Smooth muscle cell (in vitro differentiated cells): ENCODE data around the gene MTFR1L. TPM values are rescaled to one million over a fixed set of nuclear protein-coding genes. Genes with fewer than 3 reads are reported as not detected.

Experiments used
- DNase-seq: peaks from one replicate; lab custom pipeline; 2025; ENCODE audit not compliant: unreplicated experiment; lab: John Stamatoyannopoulos, UW
- H2AFZ ChIP-seq: fragments of 200-600 bp; sonication (generic); 2 replicates; pipeline ENCODE4 v1.6.0; 2016; ENCODE audit warnings: antibody characterized with exemption, low read depth, mild to moderate bottlenecking
- H3F3A ChIP-seq: fragments of 200-600 bp; sonication (generic); 2 replicates; pipeline ENCODE4 v1.6.0; 2017; ENCODE audit warnings: antibody characterized with exemption, low read depth
- H3K27ac ChIP-seq: fragments of 200-600 bp; sonication (generic); 2 replicates; pipeline ENCODE4 v1.5.1; 2016; ENCODE audit warnings: low read depth, mild to moderate bottlenecking
- H3K27me3 ChIP-seq: fragments of 200-600 bp; sonication (generic); 2 replicates; pipeline ENCODE4 v1.6.1; 2016; ENCODE audit warnings: low read depth, mild to moderate bottlenecking
- H3K36me3 ChIP-seq: fragments of 200-600 bp; sonication (generic); 2 replicates; pipeline ENCODE4 v1.5.1; 2016; ENCODE audit warnings: low read depth
- H3K4me1 ChIP-seq: fragments of 200-600 bp; sonication (generic); 2 replicates; pipeline ENCODE4 v1.5.1; 2016; ENCODE audit warnings: low read depth
- H3K4me2 ChIP-seq: fragments of 200-600 bp; sonication (generic); 2 replicates; pipeline ENCODE4 v1.6.0; 2016; ENCODE audit warnings: mild to moderate bottlenecking
- H3K4me3 ChIP-seq: fragments of 200-600 bp; sonication (generic); 2 replicates; pipeline ENCODE4 v1.5.1; 2016; ENCODE audit warnings: mild to moderate bottlenecking
- H3K79me2 ChIP-seq: fragments of 200-600 bp; sonication (generic); 2 replicates; pipeline ENCODE4 v1.6.0; 2016; ENCODE audit warnings: low read depth, mild to moderate bottlenecking
- H3K9ac ChIP-seq: fragments of 200-600 bp; sonication (generic); 2 replicates; pipeline ENCODE4 v1.6.0; 2016; ENCODE audit warnings: low read depth
- H3K9me3 ChIP-seq: fragments of 200-600 bp; sonication (generic); replicated peaks from 2 replicates; pipeline ENCODE4 v1.5.1; 2016; ENCODE audit warnings: low read depth
- H4K20me1 ChIP-seq: fragments of 200-600 bp; sonication (generic); 2 replicates; pipeline ENCODE4 v1.6.0; 2016; ENCODE audit warnings: low read depth
- CTCF ChIP-seq: fragments of 200-600 bp; sonication (generic); IDR thresholded peaks from 2 replicates; pipeline ENCODE4 v1.5.1; 2017; ENCODE audit warnings: borderline replicate concordance, mild to moderate bottlenecking, antibody characterized with exemption; ENCODE audit not compliant: insufficient read depth, poor library complexity, severe bottlenecking
- WGBS: methylation state at CpG from one replicate; pipeline ENCODE4 v1.1.7; 2016; ENCODE audit warnings: low lambda C conversion rate; 5-methylcytosine and 5-hydroxymethylcytosine counted together
- polyA plus RNA-seq: library from polyadenylated mRNA; unstranded; fragments of >200 nt; fragmentation: Nextera tagmentation; extraction: Ambion mirVana; gene quantifications from 2 replicates; pipeline ENCODE4 v1.2.1, GENCODE V29; 2016
- total RNA-seq: library from RNA; depleted of rRNA; stranded (reverse); fragments of >200 nt; gene quantifications from 2 replicates; pipeline ENCODE4 v1.2.3, GENCODE V29; 2014

Gene MTFR1L
- total and polyA plus RNA-seq, 2 experiments from 2014 or later: 47.2 to 63.9 TPM

- Histone ChIP-seq H3K4me3 (no peak overlapping the region), H2AFZ (no peak overlapping the region), H3K4me1 (no peaks in the 10 kb centered on the region), H3F3A (no peaks in the 10 kb centered on the region), H3K27me3 (no peaks in the 10 kb centered on the region), H3K4me2 (no peak overlapping the region), H4K20me1 (no peaks in the 10 kb centered on the region), H3K27ac (no peak overlapping the region), H3K9ac (no peak overlapping the region), H3K79me2 (no peaks in the 10 kb centered on the region), H3K9me3 (no peaks in the 10 kb centered on the region), H3K36me3 (no peaks in the 10 kb centered on the region)
- no peak for DNase-seq
- 89% methylated on average over 18 of the region's 18 CpGs for WGBS
- TF ChIP-seq CTCF: no peak
These were observed 37.0 kb upstream of the MTFR1L start for GRCh38 chr1:25782608-25783201.

GRCh38 chr1:25784575-25785051, 35.1 kb upstream of the MTFR1L start:
- Histone ChIP-seq H4K20me1 (no peaks in the 10 kb centered on the region), H3K9me3 (no peaks in the 10 kb centered on the region), H3K27ac (no peak overlapping the region), H3K9ac (no peak overlapping the region), H3K4me2 (no peak overlapping the region), H2AFZ (no peak overlapping the region), H3K36me3 (no peaks in the 10 kb centered on the region), H3F3A (no peaks in the 10 kb centered on the region), H3K4me1 (no peaks in the 10 kb centered on the region), H3K27me3 (no peaks in the 10 kb centered on the region), H3K4me3 (no peak overlapping the region), H3K79me2 (no peaks in the 10 kb centered on the region)
- TF ChIP-seq CTCF: no peak
- DNase-seq: no peak
- 68% methylated on average over 9 of the region's 9 CpGs for WGBS

GRCh38 chr1:25785333-25786067, 34.3 kb upstream of the MTFR1L start:
- no peaks in the 10 kb centered on the region for H3K36me3 ChIP-seq
- WGBS: 89% methylated on average over 10 of the region's 10 CpGs
- H3K4me2 ChIP-seq: no peak overlapping the region
- no peak overlapping the region for H3K27ac ChIP-seq
- no peak for TF ChIP-seq CTCF
- no peaks in the 10 kb centered on the region for H4K20me1 ChIP-seq
- no peak overlapping the region for H3K4me3 ChIP-seq
- H3F3A ChIP-seq: no peaks in the 10 kb centered on the region
- H3K27me3 ChIP-seq: no peaks in the 10 kb centered on the region
- no peak overlapping the region for H3K9ac ChIP-seq
- no peaks in the 10 kb centered on the region for H3K9me3 ChIP-seq
- DNase-seq: no peak
- no peaks in the 10 kb centered on the region for H3K79me2 ChIP-seq
- H3K4me1 ChIP-seq: no peaks in the 10 kb centered on the region
- H2AFZ ChIP-seq: no peak overlapping the region
